PC-3 (cell line): ENCODE data around the gene COL1A1. TPM values are rescaled to one million over a fixed set of nuclear protein-coding genes. Genes with fewer than 3 reads are reported as not detected.

Source experiments
- ATAC-seq: fragments of 200-7000 bp; cut with Tn5 transposase; 2 replicates; pipeline ENCODE4 v1.9.1; 2020; ENCODE audit warnings: mild to moderate bottlenecking, moderate library complexity
- BruUV-seq: library from RNA; stranded (reverse); fragments of 400-500 nt; replicated peaks from 2 replicates; lab custom pipeline; 2021; lab: Mats Ljungman, UMichigan
- CTCF ChIA-PET: fragments of 300-600 bp; sonication (Branson Sonifier 250); formaldehyde crosslinking; loops from one replicate; lab custom pipeline; 2022; ENCODE audit warnings: antibody characterized with exemption; lab: Charles Lee
- POLR2A ChIA-PET: fragments of 300-600 bp; sonication (Branson Sonifier 250); formaldehyde crosslinking; loops from one replicate; lab custom pipeline; 2022; ENCODE audit warnings: antibody characterized with exemption; ENCODE audit not compliant: unreplicated experiment; lab: Charles Lee
- DNase-seq: peaks from one replicate; pipeline ENCODE4 v3.0.0-alpha.2; 2015
- H2AFZ ChIP-seq: fragments of 300-600 bp; sonication (generic); 2 replicates; pipeline ENCODE4 v1.6.0; 2016; ENCODE audit warnings: antibody characterized with exemption, low read length
- H3F3A ChIP-seq: fragments of 300-600 bp; sonication (generic); one replicate; pipeline ENCODE4 v1.6.0; 2017; ENCODE audit warnings: antibody characterized with exemption, low read length, control low read depth, mild to moderate bottlenecking; ENCODE audit not compliant: unreplicated experiment
- H3K27ac ChIP-seq: fragments of 300-600 bp; sonication (generic); 2 replicates; pipeline ENCODE4 v1.5.1; 2016; ENCODE audit warnings: mild to moderate bottlenecking, low read length
- H3K27me3 ChIP-seq: fragments of 300-600 bp; sonication (generic); 2 replicates; pipeline ENCODE4 v1.6.1; 2016; ENCODE audit warnings: low read length, mixed read lengths
- H3K36me3 ChIP-seq: fragments of 300-600 bp; sonication (generic); 2 replicates; pipeline ENCODE4 v1.6.1; 2016; ENCODE audit warnings: low read depth, mixed run types, low read length, mixed read lengths
- H3K4me1 ChIP-seq: fragments of 300-600 bp; sonication (generic); 2 replicates; pipeline ENCODE4 v1.5.1; 2016; ENCODE audit warnings: low read length; ENCODE audit not compliant: insufficient read depth
- H3K4me2 ChIP-seq: fragments of 300-600 bp; sonication (generic); 2 replicates; pipeline ENCODE4 v1.6.0; 2016; ENCODE audit warnings: low read length
- H3K4me3 ChIP-seq: fragments of 300-600 bp; sonication (generic); 2 replicates; pipeline ENCODE4 v1.5.1; 2016; ENCODE audit warnings: mild to moderate bottlenecking, low read length, mixed read lengths
- H3K79me2 ChIP-seq: fragments of 300-600 bp; sonication (generic); 2 replicates; pipeline ENCODE4 v1.6.1; 2017; ENCODE audit warnings: low read length, mixed read lengths
- H3K9ac ChIP-seq: fragments of 300-600 bp; sonication (generic); 2 replicates; pipeline ENCODE4 v1.6.0; 2016; ENCODE audit warnings: mild to moderate bottlenecking, low read length
- H3K9me2 ChIP-seq: fragments of 300-600 bp; sonication (generic); replicated peaks from 2 replicates; pipeline ENCODE4 v1.6.1; 2016; ENCODE audit warnings: mixed run types, low read length, mixed read lengths
- H3K9me3 ChIP-seq: fragments of 300-600 bp; sonication (generic); 2 replicates; pipeline ENCODE4 v1.6.1; 2016; ENCODE audit warnings: low read length, mixed read lengths
- H4K20me1 ChIP-seq: fragments of 300-600 bp; sonication (generic); 2 replicates; pipeline ENCODE4 v1.6.1; 2016; ENCODE audit warnings: low read length, mixed read lengths
- EZH2 ChIP-seq: fragments of 300-600 bp; sonication (generic); IDR thresholded peaks from one replicate; pipeline ENCODE4 v1.6.1; 2017; ENCODE audit warnings: antibody characterized with exemption, mild to moderate bottlenecking, low read length; ENCODE audit not compliant: unreplicated experiment
- EZH2phosphoT487 ChIP-seq: fragments of 300-600 bp; sonication (generic); IDR thresholded peaks from 2 replicates; pipeline ENCODE4 v1.6.1; 2018; ENCODE audit warnings: mild to moderate bottlenecking, antibody characterized with exemption, low read length, borderline replicate concordance
- intact Hi-C: fragments of 100-400 bp; cut with micrococcal nuclease; formaldehyde crosslinking; loops from 2 replicates; pipeline ENCODE4 v1.9.0; 2023
- total RNA-seq: library from RNA; depleted of rRNA; stranded (reverse); fragments of >200 nt; gene quantifications from 2 replicates; pipeline ENCODE4 v1.2.3, GENCODE V29; 2014
- TF ChIP-seq, protein P1 (sequence below): fragments of 300-600 bp; sonication (generic); conservative IDR thresholded peaks from 2 replicates; pipeline ENCODE4 v1.5.1; 2017; ENCODE audit warnings: antibody characterized with exemption, low read depth, mild to moderate bottlenecking, low read length

Gene COL1A1
- total RNA-seq, 1 experiment from 2014 or later: 30.6 TPM

DNA sequence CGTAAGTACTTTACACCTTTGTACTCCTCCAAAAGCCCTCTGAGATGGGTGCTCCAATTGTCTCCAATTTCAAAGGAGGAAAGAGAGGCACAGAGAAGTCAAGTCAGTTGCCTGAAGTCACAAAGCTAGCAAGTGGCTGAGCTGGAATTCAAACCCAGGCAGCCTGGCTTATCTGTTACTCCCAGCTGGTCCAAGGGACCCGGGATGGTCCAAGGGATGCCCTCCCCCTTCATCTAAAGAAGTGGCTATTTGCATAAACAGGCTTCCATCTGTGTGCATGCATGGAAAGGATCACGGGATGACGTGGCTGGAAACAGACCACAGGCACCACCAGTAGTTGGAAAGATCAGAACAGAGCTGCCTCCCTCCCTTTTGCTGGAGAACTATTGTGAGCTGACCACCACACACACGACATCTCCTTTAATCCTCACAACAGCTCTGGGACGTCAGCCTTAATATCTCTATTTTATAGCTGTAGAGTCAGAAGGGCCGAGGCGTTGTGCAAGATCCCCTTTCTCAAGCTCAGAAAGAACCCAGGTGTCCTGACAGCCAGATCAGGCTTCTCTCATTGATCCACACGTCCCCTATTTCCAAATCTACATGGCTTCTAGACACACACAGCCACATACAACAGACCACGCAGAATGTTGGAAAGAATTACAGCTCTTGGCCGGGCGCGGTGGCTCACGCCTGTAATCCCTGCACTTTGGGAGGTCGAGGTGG, 10.9 kb upstream of the COL1A1 start:
- CTCF ChIA-PET: no interaction called here
- H3F3A ChIP-seq: no peaks in the 10 kb centered on the region
- BruUV-seq: no TSS peak
- no peaks in the 10 kb centered on the region for H3K27me3 ChIP-seq
- ATAC-seq (no peak), DNase-seq (no peak)
- no peaks in the 10 kb centered on the region for H3K79me2 ChIP-seq
- intact Hi-C loops: no loop called here
- no peaks in the 10 kb centered on the region for H4K20me1 ChIP-seq
- H3K4me3 ChIP-seq: no peak overlapping the region
- H3K9ac ChIP-seq: no peak overlapping the region
- no peaks in the 10 kb centered on the region for H3K9me3 ChIP-seq
- H3K27ac ChIP-seq: no peak overlapping the region
- H2AFZ ChIP-seq: no peak overlapping the region
- peaks cover 16% of the 10 kb centered on the region for H3K4me1 ChIP-seq
- TF ChIP-seq EZH2 (no peak), EZH2phosphoT487 (no peak)
- TF ChIP-seq, protein P1, sequence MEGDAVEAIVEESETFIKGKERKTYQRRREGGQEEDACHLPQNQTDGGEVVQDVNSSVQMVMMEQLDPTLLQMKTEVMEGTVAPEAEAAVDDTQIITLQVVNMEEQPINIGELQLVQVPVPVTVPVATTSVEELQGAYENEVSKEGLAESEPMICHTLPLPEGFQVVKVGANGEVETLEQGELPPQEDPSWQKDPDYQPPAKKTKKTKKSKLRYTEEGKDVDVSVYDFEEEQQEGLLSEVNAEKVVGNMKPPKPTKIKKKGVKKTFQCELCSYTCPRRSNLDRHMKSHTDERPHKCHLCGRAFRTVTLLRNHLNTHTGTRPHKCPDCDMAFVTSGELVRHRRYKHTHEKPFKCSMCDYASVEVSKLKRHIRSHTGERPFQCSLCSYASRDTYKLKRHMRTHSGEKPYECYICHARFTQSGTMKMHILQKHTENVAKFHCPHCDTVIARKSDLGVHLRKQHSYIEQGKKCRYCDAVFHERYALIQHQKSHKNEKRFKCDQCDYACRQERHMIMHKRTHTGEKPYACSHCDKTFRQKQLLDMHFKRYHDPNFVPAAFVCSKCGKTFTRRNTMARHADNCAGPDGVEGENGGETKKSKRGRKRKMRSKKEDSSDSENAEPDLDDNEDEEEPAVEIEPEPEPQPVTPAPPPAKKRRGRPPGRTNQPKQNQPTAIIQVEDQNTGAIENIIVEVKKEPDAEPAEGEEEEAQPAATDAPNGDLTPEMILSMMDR: no peak
- POLR2A ChIA-PET: no interaction called here
- H3K36me3 ChIP-seq: no peaks in the 10 kb centered on the region
- H3K9me2 ChIP-seq: no peaks in the 10 kb centered on the region
- no peak overlapping the region for H3K4me2 ChIP-seq

DNA sequence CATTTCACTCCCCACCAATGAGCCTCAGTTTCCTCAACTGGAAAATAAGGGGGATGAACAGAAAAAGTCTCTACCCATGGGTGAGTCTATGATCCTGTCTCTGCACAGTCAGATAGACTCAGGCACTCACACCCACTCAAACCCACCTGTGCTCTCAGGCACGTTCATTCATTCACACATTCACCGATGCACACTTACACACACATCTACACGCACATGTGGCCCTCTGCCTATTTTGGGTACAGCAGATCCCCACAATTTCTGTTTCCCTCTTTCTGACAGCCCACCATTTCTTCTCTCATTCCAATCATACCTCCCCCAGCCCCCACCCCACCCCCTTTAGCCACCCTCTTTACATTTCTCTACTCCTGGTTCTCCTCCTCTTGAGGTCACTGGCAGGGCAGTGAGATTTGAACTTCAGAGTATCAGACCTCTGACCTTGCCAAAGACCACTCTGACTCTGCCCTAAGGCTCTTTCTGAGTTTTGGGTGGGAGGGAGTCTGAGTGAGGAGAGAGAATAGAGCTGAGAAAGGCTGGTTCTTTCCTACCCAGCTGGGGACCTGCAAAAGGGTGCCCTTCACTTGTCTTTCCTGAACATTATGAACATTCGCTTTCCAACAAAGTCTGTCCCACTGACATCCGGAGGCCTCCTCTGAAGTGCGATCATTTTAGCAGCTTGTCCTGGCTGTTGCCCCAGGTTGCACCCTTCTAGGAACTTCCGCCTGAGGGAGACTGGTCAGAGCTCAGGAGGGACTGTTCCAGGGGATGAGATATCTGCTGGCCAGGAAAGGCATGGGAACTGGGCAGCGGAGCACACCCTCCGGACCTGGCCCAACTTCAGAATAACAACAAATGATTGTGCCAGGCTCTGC, 10.1 kb upstream of the COL1A1 start:
- Histone ChIP-seq H3K27ac (no peak overlapping the region; the same call in 1 of the 2 replicates), H3K9ac (peak overlapping the region; percentile 48; the same call in 1 of the 2 replicates), H3K9me3 (no peaks in the 10 kb centered on the region), H3K4me1 (peaks cover 16% of the 10 kb centered on the region), H3K4me3 (no peak overlapping the region), H3K36me3 (no peaks in the 10 kb centered on the region), H3K4me2 (peak overlapping the region; percentile 79), H3K9me2 (no peaks in the 10 kb centered on the region), H3F3A (no peaks in the 10 kb centered on the region), H2AFZ (peak overlapping the region; percentile 74; the same call in 1 of the 2 replicates), H3K27me3 (no peaks in the 10 kb centered on the region), H3K79me2 (no peaks in the 10 kb centered on the region), H4K20me1 (no peaks in the 10 kb centered on the region)
- ATAC-seq (no peak), DNase-seq (no peak)
- intact Hi-C loops: no loop called here
- CTCF ChIA-PET: interaction anchor here (0.6 kb wide), 1 partner anchor 11 kb away, joined by 6 read pairs; no protein-coding TSS in a partner anchor
- POLR2A ChIA-PET: no interaction called here
- TF ChIP-seq EZH2phosphoT487: no peak
- TF ChIP-seq, protein P1: no peak
- no peak for TF ChIP-seq EZH2
- no TSS peak for BruUV-seq
